IPS DF 6.9 (cell line): ENCODE measurements around the gene ADAMTS6.
"Not testable (repeated sequence)": the region's sequence is repeated elsewhere in the genome, so short reads cannot be mapped to it uniquely, and the experiment has no call there.

Experiments used
- DNase-seq: peaks from one replicate; pipeline ENCODE4 v3.0.0-alpha.2; 2013; ENCODE audit warnings: low read depth, low spot score
- H3K27ac ChIP-seq: one replicate; pipeline ENCODE4 v1.5.1; 2013; ENCODE audit warnings: low read length, control low read depth
- H3K27me3 ChIP-seq: 2 replicates; pipeline ENCODE4 v1.6.1; 2013; ENCODE audit warnings: mild to moderate bottlenecking, low read length; ENCODE audit not compliant: control insufficient read depth, insufficient read depth
- H3K36me3 ChIP-seq: 2 replicates; pipeline ENCODE4 v1.6.1; 2013; ENCODE audit warnings: low read length; ENCODE audit not compliant: control insufficient read depth, insufficient read depth
- H3K4me1 ChIP-seq: 2 replicates; pipeline ENCODE4 v1.6.1; 2013; ENCODE audit warnings: low read length; ENCODE audit not compliant: control insufficient read depth, insufficient read depth
- H3K4me3 ChIP-seq: 2 replicates; pipeline ENCODE4 v1.5.1; 2013; ENCODE audit warnings: mild to moderate bottlenecking, low read length
- H3K9me3 ChIP-seq: 2 replicates; pipeline ENCODE4 v1.6.1; 2013; ENCODE audit warnings: low read length, inconsistent platforms; ENCODE audit not compliant: control insufficient read depth, insufficient read depth
- WGBS: extraction: QIAGEN DNeasy Blood & Tissue Kit; methylation state at CpG from one replicate; pipeline ENCODE4 v1.1.7; 2013; ENCODE audit warnings: mixed read lengths, missing lambda C conversion rate; ENCODE audit not compliant: insufficient read length, insufficient coverage; 5-methylcytosine and 5-hydroxymethylcytosine counted together

Gene ADAMTS6

DNA sequence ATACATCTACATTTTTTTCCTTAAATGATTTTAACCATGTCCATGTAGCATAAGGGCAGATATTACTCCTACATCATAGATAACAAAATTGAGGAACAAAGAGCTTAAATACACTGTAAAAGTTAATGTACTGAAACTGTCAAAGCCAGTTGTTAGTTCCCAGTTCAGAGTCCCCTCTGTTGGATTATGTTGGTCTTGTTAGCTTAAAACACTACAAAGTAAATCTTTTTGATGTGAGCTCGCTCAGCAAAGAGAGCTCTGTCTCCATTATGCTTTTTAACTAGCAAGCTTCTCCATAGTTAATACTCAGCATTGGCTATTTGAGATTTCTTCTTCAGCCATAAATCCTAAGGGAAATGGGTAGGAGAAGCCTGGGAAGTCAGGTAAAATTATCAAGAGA is 149.1 kb downstream of the ADAMTS6 start:
- Histone ChIP-seq H3K36me3 (no peaks in the 10 kb centered on the region), H3K9me3 (no peaks in the 10 kb centered on the region), H3K27ac (no peak overlapping the region), H3K27me3 (no peaks in the 10 kb centered on the region), H3K4me1 (no peaks in the 10 kb centered on the region), H3K4me3 (no peak overlapping the region)
- no peak for DNase-seq
- WGBS: no CpG with 5 or more reads among the region's 1 CpG

DNA sequence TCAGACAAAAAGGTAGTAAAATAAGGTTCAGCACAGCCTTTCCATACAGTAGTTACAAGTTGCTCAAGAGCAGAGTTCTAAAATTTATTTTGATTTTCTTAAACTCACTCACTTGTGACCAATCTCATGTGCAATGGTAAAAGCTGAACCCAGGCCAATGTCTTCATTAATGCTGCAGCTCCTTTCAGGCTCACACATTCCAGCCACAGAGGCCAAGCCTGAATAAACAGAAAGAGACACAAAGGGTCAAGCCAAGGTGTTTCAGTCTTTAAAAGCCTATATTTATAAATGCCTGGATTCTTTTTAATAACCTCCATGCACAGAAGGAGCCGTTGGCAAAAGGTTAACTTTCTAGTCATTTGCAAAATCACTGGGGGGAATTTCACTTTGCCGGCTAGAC is 152.5 kb downstream of the ADAMTS6 start:
- no peak for DNase-seq
- WGBS: no CpG with 5 or more reads among the region's 2 CpGs

DNA sequence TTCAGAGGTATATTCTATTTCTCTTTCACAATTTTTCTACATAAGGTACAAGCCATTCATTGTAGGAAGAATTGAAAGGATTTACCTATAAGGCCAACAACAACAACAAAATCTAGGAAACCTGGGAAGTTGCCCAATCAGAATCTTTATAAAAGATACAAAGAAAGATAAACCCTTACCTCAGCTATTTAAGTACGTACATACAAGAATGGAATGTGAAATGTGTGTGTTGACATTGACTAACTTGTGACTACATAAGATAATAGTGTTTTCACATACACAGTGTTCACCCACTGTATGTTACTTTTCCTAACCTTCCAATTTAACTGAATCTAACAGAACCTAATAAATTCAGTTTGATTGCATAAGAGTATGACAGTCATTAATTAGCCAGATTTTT is 154.1 kb downstream of the ADAMTS6 start:
- H3K9me3 ChIP-seq: no peaks in the 10 kb centered on the region
- no peak overlapping the region for H3K4me3 ChIP-seq
- H3K27ac ChIP-seq: no peak overlapping the region
- no peaks in the 10 kb centered on the region for H3K36me3 ChIP-seq
- no peak for DNase-seq
- H3K27me3 ChIP-seq: no peaks in the 10 kb centered on the region
- WGBS: no CpG with 5 or more reads among the region's 1 CpG
- H3K4me1 ChIP-seq: 0 out of 2 replicates have a peak, but pooled peaks cover 1% of the 10 kb centered on the region

More for the DNA sequence above, 152.5 kb downstream of the ADAMTS6 start:
- Histone ChIP-seq H3K4me3 (no peak overlapping the region), H3K27me3 (no peaks in the 10 kb centered on the region), H3K27ac (no peak overlapping the region), H3K4me1 (0 out of 2 replicates have a peak, but pooled peaks cover 1% of the 10 kb centered on the region), H3K36me3 (no peaks in the 10 kb centered on the region), H3K9me3 (no peaks in the 10 kb centered on the region)

DNA sequence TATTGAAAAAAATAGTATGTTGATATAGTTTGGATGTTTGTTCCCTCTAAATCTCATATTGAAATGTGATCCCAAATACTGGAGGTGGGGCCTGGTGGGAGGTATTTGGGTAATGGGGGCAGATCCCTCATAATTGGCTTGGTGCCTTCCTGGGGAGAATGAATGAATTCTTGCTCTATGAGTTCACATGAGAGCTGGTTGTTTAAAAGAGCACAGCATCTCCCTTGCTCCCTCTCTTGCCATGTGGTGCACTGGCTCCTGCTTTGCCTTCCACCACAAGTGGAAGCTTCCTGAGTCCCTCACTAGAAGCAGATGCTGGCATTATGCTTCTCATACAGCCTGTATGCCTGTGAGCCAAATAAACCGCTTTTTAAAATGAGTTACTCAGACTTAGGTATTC is 154.8 kb downstream of the ADAMTS6 start:
- Histone ChIP-seq H3K36me3 (no peaks in the 10 kb centered on the region), H3K27ac (no peak overlapping the region), H3K27me3 (no peaks in the 10 kb centered on the region), H3K4me3 (no peak overlapping the region), H3K9me3 (no peaks in the 10 kb centered on the region), H3K4me1 (0 out of 2 replicates have a peak, but pooled peaks cover 1% of the 10 kb centered on the region)
- WGBS: no CpG with 5 or more reads among the region's 1 CpG
- no peak for DNase-seq

DNA sequence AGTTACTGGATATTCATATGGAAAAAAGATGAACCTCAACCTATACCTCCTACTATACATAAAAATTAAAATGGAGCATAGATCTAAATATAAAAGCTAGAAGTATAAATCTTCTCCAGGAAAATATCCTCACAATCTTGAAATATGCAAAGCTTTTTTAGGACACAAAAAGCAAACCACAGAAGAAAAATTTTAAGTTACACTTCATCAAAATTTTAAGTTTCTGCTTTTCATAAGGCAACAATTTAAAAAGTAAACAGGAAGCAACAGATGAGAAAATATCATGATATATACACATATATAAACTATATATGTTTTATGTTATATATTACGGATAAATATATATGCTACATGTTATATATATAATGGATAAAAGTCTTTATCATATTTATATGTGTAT is 157.5 kb downstream of the ADAMTS6 start:
- H3K4me3 ChIP-seq: no peak overlapping the region
- H3K27ac ChIP-seq: no peak overlapping the region
- DNase-seq: no peak
- WGBS: no CpG with 5 or more reads among the region's 1 CpG
- 0 out of 2 replicates have a peak, but pooled peaks cover 1% of the 10 kb centered on the region for H3K4me1 ChIP-seq
- H3K9me3 ChIP-seq: no peaks in the 10 kb centered on the region
- H3K36me3 ChIP-seq: no peaks in the 10 kb centered on the region
- H3K27me3 ChIP-seq: no peaks in the 10 kb centered on the region

DNA sequence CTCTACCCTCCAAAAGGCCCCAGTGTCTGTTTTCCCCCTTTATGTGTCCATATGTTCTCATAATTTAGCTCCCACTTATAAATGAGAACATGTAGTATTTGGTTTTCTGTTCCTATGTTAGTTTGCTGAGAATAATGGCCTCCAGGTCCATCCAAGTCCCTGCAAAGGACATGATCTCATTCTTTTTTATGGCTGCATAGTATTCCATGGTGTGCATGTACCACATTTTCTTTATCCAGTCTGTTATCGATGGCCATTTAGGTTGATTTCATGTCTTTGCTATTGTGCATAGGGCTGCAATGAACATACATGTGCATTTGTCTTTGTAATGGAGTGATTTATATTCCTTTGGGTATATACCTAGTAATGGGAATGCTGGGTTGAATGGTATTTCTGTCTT is 161.0 kb downstream of the ADAMTS6 start:
- not testable (repeated sequence) for H3K9me3 ChIP-seq, H3K4me3 ChIP-seq, DNase-seq, H3K27ac ChIP-seq, H3K36me3 ChIP-seq, H3K27me3 ChIP-seq, H3K4me1 ChIP-seq
- WGBS: no CpG with 5 or more reads among the region's 1 CpG

DNA sequence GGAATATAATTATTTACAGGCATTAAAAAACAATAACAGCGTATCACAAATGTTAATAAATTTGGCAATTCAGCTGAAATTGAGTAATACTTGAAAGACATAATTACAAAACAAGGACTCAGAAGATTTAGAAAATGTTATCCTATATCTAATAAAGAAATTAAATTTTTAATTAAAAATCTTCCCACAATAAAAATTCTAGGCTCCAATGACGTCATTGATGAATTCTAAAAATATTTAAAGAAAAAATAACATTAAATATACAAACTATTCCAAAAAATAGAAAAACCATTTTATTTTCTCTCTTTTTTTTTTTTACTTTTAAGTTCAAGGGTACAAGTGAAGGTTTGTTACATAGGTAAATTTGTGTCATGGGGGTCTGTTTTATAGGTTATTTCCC is 161.5 kb downstream of the ADAMTS6 start:
- no peaks in the 10 kb centered on the region for H3K36me3 ChIP-seq
- H3K27me3 ChIP-seq: no peaks in the 10 kb centered on the region
- DNase-seq: no peak
- no CpG with 5 or more reads among the region's 2 CpGs for WGBS
- H3K27ac ChIP-seq: no peak overlapping the region
- no peaks in the 10 kb centered on the region for H3K4me1 ChIP-seq
- H3K4me3 ChIP-seq: no peak overlapping the region
- no peaks in the 10 kb centered on the region for H3K9me3 ChIP-seq

DNA sequence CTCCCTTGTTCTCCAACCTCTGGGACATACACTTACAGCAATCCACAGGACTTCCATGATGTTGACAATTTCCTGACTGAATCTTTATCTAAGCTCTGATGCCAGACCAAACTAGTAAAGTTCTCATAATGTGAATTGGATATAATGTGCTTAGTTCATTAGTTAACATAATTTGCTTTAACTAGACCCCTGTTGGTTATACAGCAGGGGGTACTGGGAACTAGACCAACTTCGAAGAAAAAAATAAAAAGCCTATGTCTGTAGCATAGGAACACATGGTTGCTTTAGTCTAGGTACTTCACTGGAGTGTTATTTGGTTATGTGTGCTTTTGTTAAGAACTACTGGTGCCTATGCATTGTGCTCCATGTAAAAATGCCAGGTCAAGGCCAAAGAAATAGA is 173.8 kb downstream of the ADAMTS6 start:
- WGBS: no CpG with 5 or more reads among the region's 1 CpG

DNA sequence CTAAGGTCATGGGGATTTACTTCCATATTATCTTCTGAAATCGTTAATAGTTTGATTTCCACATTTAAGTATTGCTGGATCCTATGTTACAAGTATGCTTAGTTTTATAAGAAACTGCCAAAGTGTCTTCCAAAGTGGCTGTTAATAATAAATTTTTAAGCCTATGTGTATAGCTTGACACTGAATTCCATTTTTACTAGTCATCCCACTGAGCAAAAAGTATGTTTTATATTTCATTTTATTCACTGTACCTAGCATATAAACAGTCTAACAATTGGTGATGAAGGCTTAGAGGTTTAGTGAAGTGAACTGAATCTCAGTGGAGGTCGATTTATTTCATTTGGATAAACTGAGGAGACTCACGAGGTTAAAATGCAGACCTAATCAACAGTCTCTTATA is 174.6 kb downstream of the ADAMTS6 start:
- H3K36me3 ChIP-seq: no peaks in the 10 kb centered on the region
- WGBS: no CpG with 5 or more reads among the region's 3 CpGs
- H3K4me1 ChIP-seq: no peaks in the 10 kb centered on the region
- no peak overlapping the region for H3K4me3 ChIP-seq
- DNase-seq: no peak
- H3K9me3 ChIP-seq: no peaks in the 10 kb centered on the region
- H3K27ac ChIP-seq: no peak overlapping the region
- no peaks in the 10 kb centered on the region for H3K27me3 ChIP-seq

More for the DNA sequence above, 173.8 kb downstream of the ADAMTS6 start:
- no peaks in the 10 kb centered on the region for H3K4me1 ChIP-seq
- H3K9me3 ChIP-seq: no peaks in the 10 kb centered on the region
- H3K36me3 ChIP-seq: no peaks in the 10 kb centered on the region
- H3K27me3 ChIP-seq: no peaks in the 10 kb centered on the region
- H3K4me3 ChIP-seq: no peak overlapping the region
- no peak overlapping the region for H3K27ac ChIP-seq
- no peak for DNase-seq

DNA sequence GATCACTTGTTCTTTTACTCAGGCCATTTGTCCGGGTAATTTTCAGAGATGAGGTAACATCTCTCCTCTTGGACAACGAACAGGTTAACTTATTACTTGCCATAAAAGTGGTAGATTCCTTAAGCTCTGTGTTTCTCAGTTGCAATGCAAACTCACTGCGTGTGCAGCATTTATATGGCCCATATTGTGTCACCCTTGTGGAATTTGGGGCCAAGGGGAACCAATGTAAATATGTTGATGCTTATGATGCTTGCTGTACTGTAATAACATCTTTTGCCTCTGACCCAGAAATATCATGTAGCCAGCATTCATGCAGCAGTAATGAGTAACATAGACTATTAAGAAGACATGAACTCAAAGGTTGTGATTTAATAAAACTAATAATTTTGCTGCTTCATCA is 175.8 kb downstream of the ADAMTS6 start:
- no peaks in the 10 kb centered on the region for H3K27me3 ChIP-seq
- no CpG with 5 or more reads among the region's 3 CpGs for WGBS
- no peaks in the 10 kb centered on the region for H3K9me3 ChIP-seq
- DNase-seq: no peak
- no peaks in the 10 kb centered on the region for H3K4me1 ChIP-seq
- H3K4me3 ChIP-seq: no peak overlapping the region
- H3K27ac ChIP-seq: no peak overlapping the region
- H3K36me3 ChIP-seq: no peaks in the 10 kb centered on the region

DNA sequence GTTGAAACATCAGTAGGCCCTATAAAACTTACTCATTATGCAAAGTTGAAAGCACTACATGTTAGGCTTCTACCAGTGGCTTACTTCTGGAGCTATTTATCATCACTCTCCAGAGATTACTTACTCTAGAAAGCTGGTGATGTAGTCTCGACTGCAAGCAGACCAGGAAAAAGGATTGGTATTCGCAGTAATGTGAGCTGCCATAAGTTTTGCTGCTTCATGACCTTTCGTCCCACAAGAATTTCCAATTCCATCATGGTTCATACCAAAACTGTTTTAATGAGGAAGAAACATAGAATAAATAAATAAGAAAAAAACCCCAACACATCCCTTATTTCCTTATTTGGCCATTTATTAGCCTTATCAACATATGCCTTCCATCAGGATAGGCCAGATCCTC is 181.9 kb downstream of the ADAMTS6 start:
- Histone ChIP-seq H3K4me3 (no peak overlapping the region), H3K4me1 (no peaks in the 10 kb centered on the region), H3K36me3 (no peaks in the 10 kb centered on the region), H3K9me3 (no peaks in the 10 kb centered on the region), H3K27ac (no peak overlapping the region), H3K27me3 (no peaks in the 10 kb centered on the region)
- no CpG with 5 or more reads among the region's 3 CpGs for WGBS
- no peak for DNase-seq
